ENCODE results near the gene MYDGF. TPM values are rescaled to one million over a fixed set of nuclear protein-coding genes. Genes with fewer than 3 reads are reported as not detected.
A peak's percentile ranks its signal among the peaks of the same experiment; 100 is the strongest.

Gene MYDGF
- polyA plus RNA-seq, 1 donor from 2014 or later, result 73.2 TPM

DNA sequence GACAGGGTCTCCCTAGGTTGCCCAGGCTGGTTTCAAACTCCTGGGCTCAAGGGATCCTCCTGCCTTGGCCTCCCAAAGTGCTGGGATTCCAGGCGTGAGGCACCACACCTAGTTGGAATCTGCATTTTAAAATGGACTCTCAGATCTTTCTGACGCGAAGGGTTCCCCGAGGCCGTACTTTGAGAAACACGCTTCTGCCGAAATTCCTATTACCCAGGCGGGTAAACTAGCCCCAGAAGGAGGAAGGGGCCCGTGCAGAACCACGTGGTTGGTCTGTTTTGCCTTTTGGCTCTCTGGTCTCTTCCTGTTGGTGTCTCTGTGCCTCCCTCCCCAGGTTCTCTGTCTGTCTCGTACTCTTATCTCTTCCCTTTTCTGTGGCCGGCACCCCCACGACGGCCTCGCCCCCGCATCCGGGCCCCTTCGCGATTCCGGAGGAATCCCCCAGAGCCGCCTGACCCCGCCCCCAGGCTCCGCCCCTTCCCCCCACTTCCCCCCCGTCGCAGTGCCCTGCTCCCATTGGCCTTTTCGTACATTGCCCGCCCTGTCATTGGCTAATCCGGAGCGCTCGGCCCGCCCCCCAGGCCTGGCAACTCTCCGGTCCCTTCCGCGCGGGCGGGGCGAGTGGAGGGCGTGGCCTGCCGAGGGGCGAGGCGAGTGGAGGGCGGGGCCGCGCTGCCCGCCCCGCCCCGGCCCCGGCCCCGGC lies 31.2 kb downstream of the MYDGF start, which contains the start of gene TNFAIP8L1:
Gene TNFAIP8L1, plus strand, starts transcription at position 689 of the 703 bp plus-strand sequence. CDS start 12,354 bp downstream, outside the sequence.
- no peaks in the 10 kb centered on the region for H3K9me3 ChIP-seq (ENCODE audit: low read length)
- peak within 1 kb of the TSS; percentile 53 for H3K9ac ChIP-seq (ENCODE audit: low read length)
- no peaks in the 10 kb centered on the region for H3K9me2 ChIP-seq (ENCODE audit: insufficient read depth, low read length)
- no peaks in the 10 kb centered on the region for H3K79me2 ChIP-seq (replicated peaks; ENCODE audit: insufficient read depth, low read length)
- H4K20me1 ChIP-seq (ENCODE audit: insufficient read depth), result no peaks in the 10 kb centered on the region
- no peak within 1 kb of the TSS for H3K4me2 ChIP-seq (ENCODE audit: low read length)
- no peak for TF ChIP-seq REST (IDR thresholded peaks at IDR 0.05; ENCODE audit: borderline replicate concordance)
- no peak for TF ChIP-seq EP300 (conservative IDR thresholded peaks at IDR 0.05; ENCODE audit: poor library complexity, severe bottlenecking)
- no peak for TF ChIP-seq EZH2 (IDR thresholded peaks at IDR 0.05; ENCODE audit: borderline replicate concordance, insufficient read depth, low read length, poor library complexity, severe bottlenecking)
- TF ChIP-seq MXI1 (conservative IDR thresholded peaks at IDR 0.05; ENCODE audit: poor library complexity, severe bottlenecking), result no peak
- no peak for TF ChIP-seq TAF1 (IDR thresholded peaks at IDR 0.05; ENCODE audit: low read depth)
- no peak for TF ChIP-seq CTCF (IDR thresholded peaks at IDR 0.05; ENCODE audit: poor library complexity, severe bottlenecking)
- TF ChIP-seq SMC3 (conservative IDR thresholded peaks at IDR 0.05; ENCODE audit: poor library complexity), result no peak
- no peak for TF ChIP-seq POLR2AphosphoS5 (IDR thresholded peaks at IDR 0.05)
- TF ChIP-seq RAD21 (conservative IDR thresholded peaks at IDR 0.05), result no peak
- no peak within 1 kb of the TSS for H3K27ac ChIP-seq (ENCODE audit: low read length)
- H3K4me3 ChIP-seq (ENCODE audit: low read length), result peak within 1 kb of the TSS; percentile 64
- peak within 1 kb of the TSS; percentile 19 for H2AFZ ChIP-seq (ENCODE audit: low read depth, low read length)
- H3F3A ChIP-seq (ENCODE audit: insufficient read depth, low read length, poor library complexity, severe bottlenecking), result no peaks in the 10 kb centered on the region
- no peaks in the 10 kb centered on the region for H3K36me3 ChIP-seq (ENCODE audit: insufficient read depth, low read length)
- H3K27me3 ChIP-seq (ENCODE audit: insufficient read depth, low read depth, low read length), result peaks cover 8% of the 10 kb centered on the region

- Histone ChIP-seq H3K4me2 (ENCODE audit: low read length) (no peak overlapping the region), H2AFZ (ENCODE audit: low read depth, low read length) (no peak overlapping the region)
Measured at GRCh38 chr19:4638317-4638716, 31.8 kb downstream of the MYDGF start.

More at GRCh38 chr19:4638317-4638716, 31.8 kb downstream of the MYDGF start:
- H3K4me3 ChIP-seq (ENCODE audit: low read length), result no peak overlapping the region
- no peaks in the 10 kb centered on the region for H3K9me3 ChIP-seq (ENCODE audit: low read length)
- H3K27me3 ChIP-seq (ENCODE audit: insufficient read depth, low read depth, low read length), result peaks cover 8% of the 10 kb centered on the region
- H4K20me1 ChIP-seq (ENCODE audit: insufficient read depth), result no peaks in the 10 kb centered on the region
- no peaks in the 10 kb centered on the region for H3F3A ChIP-seq (ENCODE audit: insufficient read depth, low read length, poor library complexity, severe bottlenecking)
- no peak overlapping the region for H3K27ac ChIP-seq (ENCODE audit: low read length)
- no peaks in the 10 kb centered on the region for H3K36me3 ChIP-seq (ENCODE audit: insufficient read depth, low read length)
- no peaks in the 10 kb centered on the region for H3K9me2 ChIP-seq (ENCODE audit: insufficient read depth, low read length)
- TF ChIP-seq TAF1 (IDR thresholded peaks at IDR 0.05; ENCODE audit: low read depth) (no peak), CTCF (IDR thresholded peaks at IDR 0.05; ENCODE audit: poor library complexity, severe bottlenecking) (no peak), REST (IDR thresholded peaks at IDR 0.05; ENCODE audit: borderline replicate concordance) (no peak), SMC3 (conservative IDR thresholded peaks at IDR 0.05; ENCODE audit: poor library complexity) (no peak), MXI1 (conservative IDR thresholded peaks at IDR 0.05; ENCODE audit: poor library complexity, severe bottlenecking) (no peak), POLR2AphosphoS5 (IDR thresholded peaks at IDR 0.05) (no peak), RAD21 (conservative IDR thresholded peaks at IDR 0.05) (no peak), EP300 (conservative IDR thresholded peaks at IDR 0.05; ENCODE audit: poor library complexity, severe bottlenecking) (no peak), EZH2 (IDR thresholded peaks at IDR 0.05; ENCODE audit: borderline replicate concordance, insufficient read depth, low read length, poor library complexity, severe bottlenecking) (no peak)
- no peaks in the 10 kb centered on the region for H3K79me2 ChIP-seq (replicated peaks; ENCODE audit: insufficient read depth, low read length)
- no peak overlapping the region for H3K9ac ChIP-seq (ENCODE audit: low read length)
